Muscle layer of duodenum (tissue), 2 donors: ENCODE measurements around the gene FNDC11.

ENCODE experiments used
- H3K27ac ChIP-seq: one replicate; pipeline ENCODE4 v1.7.0; 2013; ENCODE audit warnings: mild to moderate bottlenecking, low read length
- H3K27me3 ChIP-seq: one replicate; pipeline ENCODE4 v1.7.0; 2013; ENCODE audit warnings: low read depth, mild to moderate bottlenecking, control low read depth, low read length
- H3K36me3 ChIP-seq, 2 donors: one replicate each; pipeline ENCODE4 v1.7.0; 2013; ENCODE audit warnings: low read length in 2 of 2, control low read depth in 1 of 2, mild to moderate bottlenecking in 1 of 2; ENCODE audit not compliant: insufficient read depth in 2 of 2, control insufficient read depth in 1 of 2
- H3K4me1 ChIP-seq, 2 donors: one replicate each; pipeline ENCODE4 v1.7.0; 2013; ENCODE audit warnings: low read length in 2 of 2, mild to moderate bottlenecking in 2 of 2, control low read depth in 1 of 2, moderate library complexity in 1 of 2; ENCODE audit not compliant: insufficient read depth in 2 of 2, control insufficient read depth in 1 of 2
- H3K4me3 ChIP-seq, 2 donors: one replicate each; pipeline ENCODE4 v1.7.0; 2013; ENCODE audit warnings: low read length in 2 of 2, low read depth in 1 of 2, mild to moderate bottlenecking in 1 of 2
- H3K9me3 ChIP-seq, 2 donors: one replicate each; pipeline ENCODE4 v1.7.0; 2013; ENCODE audit warnings: low read length in 2 of 2, control low read depth in 1 of 2, mild to moderate bottlenecking in 1 of 2; ENCODE audit not compliant: control insufficient read depth in 1 of 2
- donor health status: healthy.

FNDC11 gene

DNA sequence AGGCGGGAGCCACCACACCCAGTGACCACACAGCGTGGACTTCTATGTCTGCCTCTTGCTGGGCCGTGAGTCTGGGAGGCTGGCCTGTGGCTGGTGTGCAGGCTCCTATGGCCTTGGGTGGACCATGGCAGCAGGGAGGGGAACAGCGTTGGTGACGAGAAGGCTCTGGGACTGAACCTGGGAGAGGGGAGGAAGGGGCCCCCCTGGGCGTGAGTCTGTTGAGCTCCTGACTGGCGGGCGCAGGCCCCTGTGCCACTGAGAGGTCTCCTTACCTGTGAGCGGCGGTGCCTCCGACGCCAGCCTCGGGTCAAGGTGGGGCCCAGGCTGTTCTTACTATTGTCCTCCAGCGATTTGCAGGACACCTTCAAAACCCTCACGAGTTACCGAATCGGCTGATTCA lies 32.8 kb downstream of the FNDC11 start:
- H3K36me3 ChIP-seq, result peaks cover 0 to 33% of the 10 kb centered on the region in 2 donors

DNA sequence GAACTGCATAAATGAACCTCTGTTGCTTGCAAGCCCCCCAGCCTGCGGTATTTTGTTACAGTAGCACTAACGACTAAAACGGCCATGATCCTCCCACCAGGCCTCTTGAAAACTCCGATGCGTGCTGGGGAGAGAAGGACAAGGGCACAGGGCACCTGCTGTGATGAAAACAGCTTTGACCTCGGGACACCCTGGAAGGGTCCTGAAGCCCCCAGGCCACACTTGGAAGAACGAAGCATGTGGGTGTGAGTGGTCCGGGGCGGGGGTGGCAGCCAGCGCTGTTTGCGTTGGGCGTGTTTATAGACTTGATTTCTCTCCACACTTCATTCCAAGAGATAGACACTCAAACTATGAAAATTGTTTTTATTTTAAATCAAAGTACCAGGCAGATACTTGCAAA lies 33.3 kb downstream of the FNDC11 start:
- no peak overlapping the region for H3K27ac ChIP-seq
- H3K4me1 ChIP-seq, result no peaks in the 10 kb centered on the region
- H3K9me3 ChIP-seq, result no peaks in the 10 kb centered on the region
- no peak overlapping the region for H3K4me3 ChIP-seq
- H3K27me3 ChIP-seq, result no peaks in the 10 kb centered on the region
- peaks cover 0 to 38% of the 10 kb centered on the region in 2 donors for H3K36me3 ChIP-seq

More for the DNA sequence above, 32.8 kb downstream of the FNDC11 start:
- H3K9me3 ChIP-seq, result no peaks in the 10 kb centered on the region
- H3K27me3 ChIP-seq, result no peaks in the 10 kb centered on the region
- no peaks in the 10 kb centered on the region for H3K4me1 ChIP-seq
- H3K27ac ChIP-seq, result no peak overlapping the region
- H3K4me3 ChIP-seq, result no peak overlapping the region

DNA sequence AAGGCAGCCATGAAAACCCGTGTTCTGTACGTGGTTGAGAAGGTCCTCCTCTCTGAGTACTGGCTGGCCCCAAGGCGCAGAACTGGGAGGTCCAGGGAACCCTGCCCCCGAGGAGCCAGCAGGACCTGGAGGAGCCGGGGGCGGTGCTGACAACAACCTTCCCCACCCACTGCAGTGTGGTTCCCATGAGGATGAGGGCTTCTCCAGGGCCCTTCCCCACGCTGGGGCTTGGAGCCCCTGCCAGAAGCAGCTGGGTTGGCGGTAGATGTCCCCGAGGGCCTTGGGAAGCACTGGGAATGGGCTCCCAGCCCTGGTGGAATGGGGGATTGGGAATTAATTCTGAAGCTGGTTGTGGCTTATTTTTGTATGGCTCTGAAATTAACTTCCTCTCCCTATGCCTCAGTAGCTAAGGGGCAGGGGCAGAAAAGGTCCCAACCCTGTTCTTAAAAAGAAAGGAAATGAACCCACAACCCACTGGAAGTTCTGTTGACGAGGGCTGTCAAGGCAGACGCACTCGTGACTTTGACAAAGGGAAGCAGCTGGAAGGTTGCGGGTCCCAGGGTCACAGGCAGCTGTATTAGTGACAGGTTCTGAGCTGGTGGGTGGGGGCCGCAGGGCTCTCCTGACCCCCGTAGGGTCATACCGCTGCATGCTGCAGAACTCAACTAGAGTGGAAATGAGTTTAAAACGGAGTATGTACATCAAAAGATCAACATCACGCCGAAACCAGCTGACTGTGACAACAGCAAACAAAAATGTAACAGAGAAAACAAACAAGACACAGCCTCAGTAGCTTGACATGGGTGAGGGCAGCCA lies 34.0 kb downstream of the FNDC11 start:
- H3K36me3 ChIP-seq, result peaks cover 4 to 45% of the 10 kb centered on the region in 2 donors
- H3K27me3 ChIP-seq, result no peaks in the 10 kb centered on the region
- H3K4me1 ChIP-seq, result no peaks in the 10 kb centered on the region
- no peak overlapping the region for H3K27ac ChIP-seq
- H3K9me3 ChIP-seq, result no peaks in the 10 kb centered on the region
- no peak overlapping the region for H3K4me3 ChIP-seq

GRCh38 chr20:63588641-63589041 lies 34.7 kb downstream of the FNDC11 start:
- Histone ChIP-seq H3K9me3 (no peaks in the 10 kb centered on the region), H3K27ac (no peak overlapping the region), H3K27me3 (no peaks in the 10 kb centered on the region), H3K4me1 (no peaks in the 10 kb centered on the region), H3K36me3 (peaks cover 10 to 47% of the 10 kb centered on the region in 2 donors), H3K4me3 (no peak overlapping the region)

- Histone ChIP-seq H3K36me3 (peaks cover 10 to 47% of the 10 kb centered on the region in 2 donors), H3K4me1 (no peaks in the 10 kb centered on the region), H3K9me3 (no peaks in the 10 kb centered on the region), H3K4me3 (no peak overlapping the region), H3K27me3 (no peaks in the 10 kb centered on the region), H3K27ac (no peak overlapping the region)
Measured at GRCh38 chr20:63589261-63590217, 35.6 kb downstream of the FNDC11 start.

- no peaks in the 10 kb centered on the region for H3K27me3 ChIP-seq
Measured at GRCh38 chr20:63590218-63591146, 36.5 kb downstream of the FNDC11 start.

GRCh38 chr20:63591147-63591533 lies 37.2 kb downstream of the FNDC11 start:
- no peak overlapping the region for H3K4me3 ChIP-seq
- H3K9me3 ChIP-seq, result no peaks in the 10 kb centered on the region
- no peaks in the 10 kb centered on the region for H3K4me1 ChIP-seq
- H3K36me3 ChIP-seq, result peaks cover 12 to 56% of the 10 kb centered on the region in 2 donors
- H3K27ac ChIP-seq, result no peak overlapping the region
- no peaks in the 10 kb centered on the region for H3K27me3 ChIP-seq

More at GRCh38 chr20:63590218-63591146, 36.5 kb downstream of the FNDC11 start:
- H3K4me1 ChIP-seq, result no peaks in the 10 kb centered on the region
- H3K9me3 ChIP-seq, result no peaks in the 10 kb centered on the region
- H3K36me3 ChIP-seq, result peaks cover 10 to 50% of the 10 kb centered on the region in 2 donors
- no peak overlapping the region for H3K27ac ChIP-seq
- no peak overlapping the region for H3K4me3 ChIP-seq

- Histone ChIP-seq H3K36me3 (peaks cover 15 to 57% of the 10 kb centered on the region in 2 donors), H3K27ac (no peak overlapping the region), H3K4me1 (no peaks in the 10 kb centered on the region)
Measured at GRCh38 chr20:63591786-63592355, 37.9 kb downstream of the FNDC11 start.

GRCh38 chr20:63592661-63593060 lies 38.7 kb downstream of the FNDC11 start:
- no peak overlapping the region for H3K27ac ChIP-seq
- H3K4me1 ChIP-seq, result no peaks in the 10 kb centered on the region
- no peaks in the 10 kb centered on the region for H3K27me3 ChIP-seq
- no peak overlapping the region for H3K4me3 ChIP-seq
- peaks cover 19 to 61% of the 10 kb centered on the region in 2 donors for H3K36me3 ChIP-seq
- H3K9me3 ChIP-seq, result no peaks in the 10 kb centered on the region

More at GRCh38 chr20:63591786-63592355, 37.9 kb downstream of the FNDC11 start:
- Histone ChIP-seq H3K27me3 (no peaks in the 10 kb centered on the region), H3K4me3 (no peak overlapping the region), H3K9me3 (no peaks in the 10 kb centered on the region)

DNA sequence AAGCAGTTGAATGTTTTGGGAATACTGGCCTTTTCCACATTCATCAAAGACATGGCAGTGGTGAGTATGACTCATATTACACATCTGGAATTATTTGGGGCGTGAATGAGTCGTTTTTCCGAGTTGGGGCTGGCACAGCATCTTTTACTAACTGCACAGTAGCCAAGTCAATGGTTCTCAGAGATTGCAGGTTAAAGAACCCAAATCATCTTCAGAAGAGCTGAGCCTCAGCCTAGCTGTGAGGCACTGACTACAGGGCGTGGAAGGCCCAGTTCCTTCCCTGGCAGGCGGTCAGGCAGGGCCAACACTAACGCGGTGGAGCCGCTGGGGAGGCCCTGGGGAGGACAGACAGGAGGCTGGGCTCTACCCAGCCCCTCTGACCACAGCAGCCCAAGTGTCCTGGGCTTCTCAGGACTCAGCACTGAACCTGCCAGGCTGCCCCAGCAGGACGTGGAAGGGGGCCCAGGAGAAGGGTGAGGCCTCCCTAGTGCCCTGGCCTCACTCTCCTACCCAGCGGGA lies 40.1 kb downstream of the FNDC11 start:
- H3K36me3 ChIP-seq, result peaks cover 19 to 66% of the 10 kb centered on the region in 2 donors
- no peak overlapping the region for H3K4me3 ChIP-seq
- no peaks in the 10 kb centered on the region for H3K27me3 ChIP-seq
- H3K4me1 ChIP-seq, result no peaks in the 10 kb centered on the region
- no peak overlapping the region for H3K27ac ChIP-seq
- H3K9me3 ChIP-seq, result no peaks in the 10 kb centered on the region
